IPS-18a (cell line): ENCODE results near the gene IL12RB1.
"Not testable (repeated sequence)": the region's sequence is repeated elsewhere in the genome, so short reads cannot be mapped to it uniquely, and the experiment has no call there.

ENCODE experiments used
- H3K27ac ChIP-seq: one replicate; pipeline ENCODE4 v1.5.1; 2013; ENCODE audit warnings: low read length
- H3K27me3 ChIP-seq: one replicate; pipeline ENCODE4 v1.6.1; 2013; ENCODE audit warnings: mild to moderate bottlenecking, low read length; ENCODE audit not compliant: control insufficient read depth, insufficient read depth
- H3K36me3 ChIP-seq: one replicate; pipeline ENCODE4 v1.6.1; 2013; ENCODE audit warnings: low read depth, low read length; ENCODE audit not compliant: control insufficient read depth
- H3K4me1 ChIP-seq: one replicate; pipeline ENCODE4 v1.6.1; 2013; ENCODE audit warnings: low read depth, low read length; ENCODE audit not compliant: control insufficient read depth
- H3K4me3 ChIP-seq: one replicate; pipeline ENCODE4 v1.5.1; 2013; ENCODE audit warnings: low read length
- H3K9ac ChIP-seq: one replicate; pipeline ENCODE4 v1.6.1; 2013; ENCODE audit warnings: mild to moderate bottlenecking, low read length, moderate library complexity
- H3K9me3 ChIP-seq: one replicate; pipeline ENCODE4 v1.6.1; 2013; ENCODE audit warnings: low read depth, low read length; ENCODE audit not compliant: control insufficient read depth

IL12RB1 gene

GRCh38 chr19:18097993-18098890 lies 11.5 kb upstream of the IL12RB1 start:
- Histone ChIP-seq H3K9ac (no peak overlapping the region), H3K4me1 (peaks cover 5% of the 10 kb centered on the region), H3K4me3 (peak overlapping the region; percentile 48), H3K27ac (no peak overlapping the region), H3K27me3 (peaks cover 19% of the 10 kb centered on the region), H3K36me3 (no peaks in the 10 kb centered on the region), H3K9me3 (no peaks in the 10 kb centered on the region)

- Histone ChIP-seq H3K27me3 (peaks cover 19% of the 10 kb centered on the region), H3K4me3 (peak within 1 kb of the TSS; percentile 48), H3K9me3 (no peaks in the 10 kb centered on the region), H3K9ac (no peak within 1 kb of the TSS), H3K36me3 (no peaks in the 10 kb centered on the region), H3K4me1 (peaks cover 5% of the 10 kb centered on the region), H3K27ac (no peak within 1 kb of the TSS)
Measured at GRCh38 chr19:18097217-18097992, 10.7 kb upstream of the IL12RB1 start, which contains the start of gene MAST3. TSS of gene MAST3 (plus strand) at chr19:18097778. CDS start at chr19:18097793, 15 bp downstream.

GRCh38 chr19:18096258-18096657 lies 9.5 kb upstream of the IL12RB1 start:
- Histone ChIP-seq H3K27me3 (peaks cover 19% of the 10 kb centered on the region), H3K9me3 (no peaks in the 10 kb centered on the region), H3K4me1 (peaks cover 5% of the 10 kb centered on the region), H3K4me3 (no peak overlapping the region), H3K9ac (no peak overlapping the region), H3K36me3 (no peaks in the 10 kb centered on the region), H3K27ac (no peak overlapping the region)

GRCh38 chr19:18093439-18094161 lies 6.9 kb upstream of the IL12RB1 start:
- Histone ChIP-seq H3K4me3 (no peak overlapping the region), H3K27ac (no peak overlapping the region), H3K9me3 (no peaks in the 10 kb centered on the region), H3K36me3 (no peaks in the 10 kb centered on the region), H3K4me1 (no peaks in the 10 kb centered on the region), H3K27me3 (peaks cover 8% of the 10 kb centered on the region), H3K9ac (no peak overlapping the region)

- no peak overlapping the region for H3K27ac ChIP-seq
- H3K36me3 ChIP-seq = no peaks in the 10 kb centered on the region
- H3K9me3 ChIP-seq = no peaks in the 10 kb centered on the region
- H3K4me1 ChIP-seq = no peaks in the 10 kb centered on the region
- H3K27me3 ChIP-seq = no peaks in the 10 kb centered on the region
- H3K9ac ChIP-seq = no peak overlapping the region
- H3K4me3 ChIP-seq = no peak overlapping the region
Measured at GRCh38 chr19:18091217-18091608, 4.5 kb upstream of the IL12RB1 start.

GRCh38 chr19:18090545-18091216 lies 3.9 kb upstream of the IL12RB1 start:
- Histone ChIP-seq H3K36me3 (no peaks in the 10 kb centered on the region), H3K27me3 (no peaks in the 10 kb centered on the region), H3K27ac (no peak overlapping the region), H3K9ac (no peak overlapping the region), H3K4me3 (no peak overlapping the region), H3K9me3 (no peaks in the 10 kb centered on the region), H3K4me1 (no peaks in the 10 kb centered on the region)

- Histone ChIP-seq H3K4me1 (no peaks in the 10 kb centered on the region), H3K36me3 (no peaks in the 10 kb centered on the region), H3K9me3 (no peaks in the 10 kb centered on the region), H3K27me3 (no peaks in the 10 kb centered on the region), H3K9ac (no peak overlapping the region), H3K4me3 (no peak overlapping the region), H3K27ac (no peak overlapping the region)
Measured at GRCh38 chr19:18089726-18090125, 3.0 kb upstream of the IL12RB1 start.

- not testable (repeated sequence) for H3K4me3 ChIP-seq, H3K4me1 ChIP-seq, H3K36me3 ChIP-seq, H3K9ac ChIP-seq, H3K27ac ChIP-seq, H3K27me3 ChIP-seq, H3K9me3 ChIP-seq
Measured at GRCh38 chr19:18089096-18089541, 2.4 kb upstream of the IL12RB1 start.

- no peaks in the 10 kb centered on the region for H3K4me1 ChIP-seq
- no peaks in the 10 kb centered on the region for H3K9me3 ChIP-seq
- H3K9ac ChIP-seq = no peak overlapping the region
- H3K4me3 ChIP-seq = no peak overlapping the region
- no peak overlapping the region for H3K27ac ChIP-seq
- H3K36me3 ChIP-seq = no peaks in the 10 kb centered on the region
- H3K27me3 ChIP-seq = no peaks in the 10 kb centered on the region
Measured at GRCh38 chr19:18085702-18086457, 854 bp downstream of the IL12RB1 start.

- H3K27me3 ChIP-seq = no peaks in the 10 kb centered on the region
- no peaks in the 10 kb centered on the region for H3K4me1 ChIP-seq
- no peak overlapping the region for H3K4me3 ChIP-seq
- H3K27ac ChIP-seq = no peak overlapping the region
- H3K9me3 ChIP-seq = no peaks in the 10 kb centered on the region
- H3K36me3 ChIP-seq = no peaks in the 10 kb centered on the region
- no peak overlapping the region for H3K9ac ChIP-seq
Measured at GRCh38 chr19:18083929-18084684, 2.6 kb downstream of the IL12RB1 start.
